ENCODE measurements around the gene NME9.

NME9 gene

GRCh38 chr3:138364356-138365252 lies 35.0 kb upstream of the NME9 start:
- DNase-seq (ENCODE audit: low read depth), result no peak
- H3K4me3 ChIP-seq (ENCODE audit: low read depth, low read length), result no peak overlapping the region

- H3K4me3 ChIP-seq (ENCODE audit: low read depth, low read length), result no peak overlapping the region
- DNase-seq (ENCODE audit: low read depth), result no peak
Observed at GRCh38 chr3:138363322-138363721, 33.7 kb upstream of the NME9 start.

GRCh38 chr3:138362538-138362937 lies 32.9 kb upstream of the NME9 start:
- no peak for DNase-seq (ENCODE audit: low read depth)
- no peak overlapping the region for H3K4me3 ChIP-seq (ENCODE audit: low read depth, low read length)

- H3K4me3 ChIP-seq (ENCODE audit: low read depth, low read length), result no peak overlapping the region
- no peak for DNase-seq (ENCODE audit: low read depth)
Observed at GRCh38 chr3:138361561-138361971, 31.9 kb upstream of the NME9 start.

- no peak overlapping the region for H3K4me3 ChIP-seq (ENCODE audit: low read depth, low read length)
- DNase-seq (ENCODE audit: low read depth), result no peak
Observed at GRCh38 chr3:138360869-138361525, 31.3 kb upstream of the NME9 start.

- no peak overlapping the region for H3K4me3 ChIP-seq (ENCODE audit: low read depth, low read length)
- DNase-seq (ENCODE audit: low read depth), result no peak
Observed at GRCh38 chr3:138359919-138360868, 30.5 kb upstream of the NME9 start.

- no peak overlapping the region for H3K4me3 ChIP-seq (ENCODE audit: low read depth, low read length)
- no peak for DNase-seq (ENCODE audit: low read depth)
Observed at GRCh38 chr3:138359148-138359918, 29.7 kb upstream of the NME9 start.

- no peak for DNase-seq (ENCODE audit: low read depth)
- H3K4me3 ChIP-seq (ENCODE audit: low read depth, low read length), result no peak overlapping the region
Observed at GRCh38 chr3:138356730-138357405, 27.2 kb upstream of the NME9 start.

GRCh38 chr3:138355071-138355470 lies 25.4 kb upstream of the NME9 start:
- no peak overlapping the region for H3K4me3 ChIP-seq (ENCODE audit: low read depth, low read length)
- no peak for DNase-seq (ENCODE audit: low read depth)

GRCh38 chr3:138354376-138354775 lies 24.7 kb upstream of the NME9 start:
- no peak for DNase-seq (ENCODE audit: low read depth)
- H3K4me3 ChIP-seq (ENCODE audit: low read depth, low read length), result no peak overlapping the region

- DNase-seq (ENCODE audit: low read depth), result no peak
Observed at GRCh38 chr3:138351916-138352550, 22.4 kb upstream of the NME9 start.

GRCh38 chr3:138351151-138351550 lies 21.5 kb upstream of the NME9 start:
- H3K4me3 ChIP-seq (ENCODE audit: low read depth, low read length), result no peak overlapping the region
- DNase-seq (ENCODE audit: low read depth), result no peak

More at GRCh38 chr3:138351916-138352550, 22.4 kb upstream of the NME9 start:
- no peak overlapping the region for H3K4me3 ChIP-seq (ENCODE audit: low read depth, low read length)

- no peak for DNase-seq (ENCODE audit: low read depth)
- peak overlapping the region; percentile 66 for H3K4me3 ChIP-seq (ENCODE audit: low read depth, low read length)
Observed at GRCh38 chr3:138349926-138350665, 20.4 kb upstream of the NME9 start.

- peak overlapping the region; percentile 66 for H3K4me3 ChIP-seq (ENCODE audit: low read depth, low read length)
- no peak for DNase-seq (ENCODE audit: low read depth)
Observed at GRCh38 chr3:138348754-138349739, 19.4 kb upstream of the NME9 start.

- peak within 1 kb of the TSS; percentile 66 for H3K4me3 ChIP-seq (ENCODE audit: low read depth, low read length)
- no peak for DNase-seq (ENCODE audit: low read depth)
Observed at GRCh38 chr3:138347960-138348753, 18.5 kb upstream of the NME9 start, which contains the start of gene MRAS. TSS of gene MRAS (plus strand) at chr3:138348579. CDS start at chr3:138372884, 24,305 bp downstream.

All from skeletal muscle cell (primary cell).